IPS-15b (cell line): ENCODE results near the gene UMODL1.

ENCODE experiments used
- H3K27me3 ChIP-seq: one replicate; pipeline ENCODE4 v1.6.1; 2013; ENCODE audit warnings: low read length; ENCODE audit not compliant: control insufficient read depth, insufficient read depth
- H3K36me3 ChIP-seq: one replicate; pipeline ENCODE4 v1.6.1; 2013; ENCODE audit warnings: low read length; ENCODE audit not compliant: control insufficient read depth, insufficient read depth
- H3K4me1 ChIP-seq: one replicate; pipeline ENCODE4 v1.6.1; 2013; ENCODE audit warnings: mild to moderate bottlenecking, low read length; ENCODE audit not compliant: control insufficient read depth, insufficient read depth
- H3K4me3 ChIP-seq: one replicate; pipeline ENCODE4 v1.5.1; 2013; ENCODE audit warnings: low read depth, low read length
- H3K9ac ChIP-seq: one replicate; pipeline ENCODE4 v1.6.1; 2013; ENCODE audit warnings: low read depth, mild to moderate bottlenecking, low read length
- H3K9me3 ChIP-seq: one replicate; pipeline ENCODE4 v1.6.1; 2013; ENCODE audit warnings: mild to moderate bottlenecking, low read length; ENCODE audit not compliant: control insufficient read depth, insufficient read depth

UMODL1 gene

GRCh38 chr21:42031241-42031640 lies 39.9 kb upstream of the UMODL1 start:
- H3K4me1 ChIP-seq, result no peaks in the 10 kb centered on the region
- H3K9me3 ChIP-seq, result no peaks in the 10 kb centered on the region
- no peaks in the 10 kb centered on the region for H3K36me3 ChIP-seq
- H3K9ac ChIP-seq, result no peak overlapping the region
- no peaks in the 10 kb centered on the region for H3K27me3 ChIP-seq
- H3K4me3 ChIP-seq, result no peak overlapping the region

GRCh38 chr21:42031816-42032215 lies 39.3 kb upstream of the UMODL1 start:
- H3K4me1 ChIP-seq, result no peaks in the 10 kb centered on the region
- H3K27me3 ChIP-seq, result no peaks in the 10 kb centered on the region
- no peaks in the 10 kb centered on the region for H3K9me3 ChIP-seq
- H3K36me3 ChIP-seq, result no peaks in the 10 kb centered on the region
- no peak overlapping the region for H3K4me3 ChIP-seq
- H3K9ac ChIP-seq, result no peak overlapping the region

DNA sequence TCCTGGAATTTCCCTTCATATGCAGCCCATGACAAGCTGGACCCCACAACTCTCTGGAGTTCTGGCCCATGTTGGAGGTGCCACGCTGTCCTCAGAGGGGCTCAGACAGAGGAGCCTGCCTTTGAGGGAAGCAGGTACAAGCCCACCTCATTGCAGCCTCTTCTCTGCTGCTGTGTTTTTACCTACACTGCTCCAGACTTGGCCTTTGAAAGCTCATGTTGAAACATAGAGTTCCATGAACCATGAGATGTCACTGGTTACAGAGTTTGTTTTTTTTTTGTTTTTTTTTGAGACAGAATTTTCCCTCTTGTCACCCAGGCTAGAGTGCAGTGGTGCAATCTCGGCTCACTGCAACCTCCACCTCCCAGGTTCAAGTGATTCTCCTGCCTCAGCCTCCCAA lies 38.9 kb upstream of the UMODL1 start:
- Histone ChIP-seq H3K36me3 (no peaks in the 10 kb centered on the region), H3K4me3 (no peak overlapping the region), H3K9ac (no peak overlapping the region), H3K9me3 (no peaks in the 10 kb centered on the region), H3K4me1 (no peaks in the 10 kb centered on the region), H3K27me3 (no peaks in the 10 kb centered on the region)

GRCh38 chr21:42032968-42033367 lies 38.1 kb upstream of the UMODL1 start:
- no peaks in the 10 kb centered on the region for H3K9me3 ChIP-seq
- no peak overlapping the region for H3K9ac ChIP-seq
- H3K4me1 ChIP-seq, result no peaks in the 10 kb centered on the region
- no peak overlapping the region for H3K4me3 ChIP-seq
- no peaks in the 10 kb centered on the region for H3K27me3 ChIP-seq
- H3K36me3 ChIP-seq, result no peaks in the 10 kb centered on the region

GRCh38 chr21:42036313-42036712 lies 34.8 kb upstream of the UMODL1 start:
- Histone ChIP-seq H3K4me1 (no peaks in the 10 kb centered on the region), H3K9me3 (no peaks in the 10 kb centered on the region), H3K4me3 (no peak overlapping the region), H3K9ac (no peak overlapping the region), H3K36me3 (no peaks in the 10 kb centered on the region), H3K27me3 (no peaks in the 10 kb centered on the region)

DNA sequence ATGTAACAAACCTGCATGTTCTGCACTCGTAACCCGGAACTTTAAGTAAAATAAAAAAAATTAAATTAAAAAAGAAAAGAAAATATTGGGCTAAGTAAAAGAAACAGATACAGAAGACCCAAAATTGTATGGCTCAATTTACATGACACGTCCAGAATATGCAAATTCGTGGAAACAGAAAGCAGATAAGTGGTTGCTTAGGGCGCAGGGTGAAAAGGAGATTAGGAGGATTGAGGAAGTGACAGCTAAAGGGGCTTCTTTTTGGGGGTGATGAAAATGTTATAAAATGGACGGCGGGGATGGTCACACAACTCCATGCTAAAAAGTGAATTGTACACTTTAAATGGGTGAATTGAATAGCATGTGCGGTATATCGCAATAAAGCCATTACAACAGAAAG lies 33.6 kb upstream of the UMODL1 start:
- no peak overlapping the region for H3K9ac ChIP-seq
- H3K4me1 ChIP-seq, result no peaks in the 10 kb centered on the region
- H3K27me3 ChIP-seq, result no peaks in the 10 kb centered on the region
- H3K4me3 ChIP-seq, result no peak overlapping the region
- H3K36me3 ChIP-seq, result no peaks in the 10 kb centered on the region
- no peaks in the 10 kb centered on the region for H3K9me3 ChIP-seq

DNA sequence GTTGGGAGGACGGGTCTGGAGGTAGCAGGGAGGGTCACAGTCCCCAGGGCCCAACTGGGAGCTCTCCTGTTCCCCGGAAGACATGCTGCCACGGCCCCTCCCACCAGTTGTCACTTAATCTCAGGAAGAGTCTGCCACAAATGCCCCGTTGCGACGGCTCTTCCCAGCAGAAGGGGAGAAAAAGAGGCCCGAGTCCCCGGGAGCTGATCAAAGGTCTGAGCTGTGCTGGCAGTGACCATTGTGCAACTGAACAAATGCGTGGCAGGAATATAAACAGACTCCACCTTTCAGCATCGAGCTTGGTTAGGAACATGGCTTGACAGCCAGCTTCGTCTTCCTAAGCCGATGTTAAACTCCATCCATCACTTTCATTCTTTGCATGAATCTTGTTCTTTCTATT lies 33.2 kb upstream of the UMODL1 start:
- H3K9me3 ChIP-seq, result no peaks in the 10 kb centered on the region
- no peak overlapping the region for H3K9ac ChIP-seq
- H3K36me3 ChIP-seq, result no peaks in the 10 kb centered on the region
- no peaks in the 10 kb centered on the region for H3K4me1 ChIP-seq
- H3K4me3 ChIP-seq, result no peak overlapping the region
- H3K27me3 ChIP-seq, result no peaks in the 10 kb centered on the region

DNA sequence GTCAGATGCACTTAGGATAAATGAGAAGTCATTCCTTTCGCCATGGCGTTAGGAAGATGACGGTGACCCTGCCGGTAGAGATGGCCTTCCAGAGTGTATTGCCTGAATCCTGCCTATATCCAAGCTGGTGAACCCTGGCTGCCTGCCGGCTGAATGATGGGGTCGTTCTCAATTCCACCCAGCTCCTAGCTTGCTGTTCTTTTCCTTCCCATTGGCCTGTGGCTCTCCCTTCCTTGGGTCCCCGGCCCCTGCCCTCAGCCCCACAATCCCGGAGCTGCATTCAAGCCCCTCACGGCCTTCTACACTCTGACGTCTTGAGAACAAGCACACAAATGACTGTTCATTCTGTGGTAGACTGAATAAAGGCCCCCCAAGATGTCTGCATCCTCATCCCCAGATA lies 32.7 kb upstream of the UMODL1 start:
- Histone ChIP-seq H3K4me3 (no peak overlapping the region), H3K9ac (no peak overlapping the region), H3K36me3 (no peaks in the 10 kb centered on the region), H3K4me1 (no peaks in the 10 kb centered on the region), H3K27me3 (no peaks in the 10 kb centered on the region), H3K9me3 (no peaks in the 10 kb centered on the region)

GRCh38 chr21:42038826-42039425 lies 32.2 kb upstream of the UMODL1 start:
- Histone ChIP-seq H3K36me3 (no peaks in the 10 kb centered on the region), H3K27me3 (no peaks in the 10 kb centered on the region), H3K9ac (no peak overlapping the region), H3K4me1 (no peaks in the 10 kb centered on the region), H3K9me3 (no peaks in the 10 kb centered on the region), H3K4me3 (no peak overlapping the region)

DNA sequence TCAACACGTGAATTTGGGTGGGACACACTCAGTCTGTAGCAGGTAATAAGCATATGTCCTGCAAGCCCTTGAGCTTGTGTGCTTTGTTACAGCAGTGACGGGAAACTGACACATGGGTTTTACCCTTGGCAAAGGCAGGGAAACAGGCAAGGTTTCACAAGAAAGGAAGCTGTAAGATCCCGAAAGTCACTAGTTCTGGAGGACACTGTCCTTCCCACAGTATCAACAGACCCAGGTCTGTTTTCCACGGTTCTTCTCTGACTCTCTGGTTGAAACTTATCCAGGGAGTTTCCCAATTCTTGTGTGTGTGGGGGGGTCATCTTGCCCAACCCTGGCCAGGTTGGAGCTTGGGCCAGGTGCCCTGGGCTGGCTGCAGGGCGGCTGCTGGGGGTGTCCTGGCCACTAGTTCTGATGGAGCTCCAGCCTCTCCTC lies 31.6 kb upstream of the UMODL1 start:
- no peaks in the 10 kb centered on the region for H3K36me3 ChIP-seq
- no peaks in the 10 kb centered on the region for H3K4me1 ChIP-seq
- no peak overlapping the region for H3K9ac ChIP-seq
- H3K9me3 ChIP-seq, result no peaks in the 10 kb centered on the region
- no peaks in the 10 kb centered on the region for H3K27me3 ChIP-seq
- no peak overlapping the region for H3K4me3 ChIP-seq

- no peaks in the 10 kb centered on the region for H3K27me3 ChIP-seq
- H3K9me3 ChIP-seq, result no peaks in the 10 kb centered on the region
- no peak overlapping the region for H3K9ac ChIP-seq
- H3K36me3 ChIP-seq, result no peaks in the 10 kb centered on the region
- no peaks in the 10 kb centered on the region for H3K4me1 ChIP-seq
- H3K4me3 ChIP-seq, result no peak overlapping the region
Measured at GRCh38 chr21:42039911-42040351, 31.2 kb upstream of the UMODL1 start.

GRCh38 chr21:42040411-42041180 lies 30.5 kb upstream of the UMODL1 start:
- no peaks in the 10 kb centered on the region for H3K4me1 ChIP-seq
- no peak overlapping the region for H3K9ac ChIP-seq
- no peaks in the 10 kb centered on the region for H3K27me3 ChIP-seq
- H3K36me3 ChIP-seq, result no peaks in the 10 kb centered on the region
- no peaks in the 10 kb centered on the region for H3K9me3 ChIP-seq
- no peak overlapping the region for H3K4me3 ChIP-seq
